ENCODE data around the gene RPS27L.

The RPS27L gene

DNA sequence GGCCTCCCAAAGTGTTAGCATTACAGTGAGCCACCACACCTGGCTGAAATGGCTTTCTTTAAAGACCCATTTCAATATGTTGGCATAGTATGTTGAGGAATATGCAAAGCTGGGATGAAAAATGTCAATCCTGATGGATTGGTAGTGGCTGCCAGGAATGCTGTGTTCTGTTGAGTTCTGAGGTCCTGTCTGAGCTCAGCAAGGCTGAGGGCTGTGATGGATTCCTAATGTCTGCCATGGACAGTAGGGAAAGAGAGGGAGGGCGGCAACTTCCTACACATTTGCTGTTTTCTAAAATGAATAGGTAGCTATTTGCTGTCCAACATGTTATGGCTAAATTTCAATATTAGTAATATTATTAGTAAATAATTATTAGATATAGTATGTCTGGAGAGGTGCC, 40.3 kb upstream of the RPS27L start:
- TF ChIP-seq, protein P1, sequence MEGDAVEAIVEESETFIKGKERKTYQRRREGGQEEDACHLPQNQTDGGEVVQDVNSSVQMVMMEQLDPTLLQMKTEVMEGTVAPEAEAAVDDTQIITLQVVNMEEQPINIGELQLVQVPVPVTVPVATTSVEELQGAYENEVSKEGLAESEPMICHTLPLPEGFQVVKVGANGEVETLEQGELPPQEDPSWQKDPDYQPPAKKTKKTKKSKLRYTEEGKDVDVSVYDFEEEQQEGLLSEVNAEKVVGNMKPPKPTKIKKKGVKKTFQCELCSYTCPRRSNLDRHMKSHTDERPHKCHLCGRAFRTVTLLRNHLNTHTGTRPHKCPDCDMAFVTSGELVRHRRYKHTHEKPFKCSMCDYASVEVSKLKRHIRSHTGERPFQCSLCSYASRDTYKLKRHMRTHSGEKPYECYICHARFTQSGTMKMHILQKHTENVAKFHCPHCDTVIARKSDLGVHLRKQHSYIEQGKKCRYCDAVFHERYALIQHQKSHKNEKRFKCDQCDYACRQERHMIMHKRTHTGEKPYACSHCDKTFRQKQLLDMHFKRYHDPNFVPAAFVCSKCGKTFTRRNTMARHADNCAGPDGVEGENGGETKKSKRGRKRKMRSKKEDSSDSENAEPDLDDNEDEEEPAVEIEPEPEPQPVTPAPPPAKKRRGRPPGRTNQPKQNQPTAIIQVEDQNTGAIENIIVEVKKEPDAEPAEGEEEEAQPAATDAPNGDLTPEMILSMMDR (IDR thresholded peaks at IDR 0.05; ENCODE audit: low read depth, low read length, missing control alignments), result no peak

DNA sequence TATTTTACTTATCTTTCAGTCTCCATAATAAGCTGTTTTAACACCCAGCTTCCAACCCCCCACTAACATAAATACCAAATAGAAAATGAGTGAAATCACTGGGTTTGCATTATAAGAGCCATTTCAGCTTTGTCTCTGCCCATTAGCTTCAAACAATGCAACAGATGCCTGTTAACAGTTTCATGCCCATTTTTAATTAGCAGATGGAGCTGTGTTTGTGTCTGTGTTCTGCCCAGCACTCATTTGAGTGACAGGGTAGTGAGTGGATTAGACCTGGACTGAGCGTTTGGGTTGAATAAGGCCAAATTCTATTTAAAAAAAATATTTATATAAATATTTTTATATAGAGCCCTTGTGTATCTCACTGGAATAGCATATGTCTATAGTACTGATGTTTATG, 39.6 kb upstream of the RPS27L start:
- no peak overlapping the region for H3K4me3 ChIP-seq (replicated peaks; ENCODE audit: low read depth, low read length)
- no peak for DNase-seq (ENCODE audit: extremely low read depth, low read depth)
- TF ChIP-seq, protein P1 (IDR thresholded peaks at IDR 0.05; ENCODE audit: low read depth, low read length, missing control alignments), result no peak

More for the DNA sequence above, 40.3 kb upstream of the RPS27L start:
- DNase-seq (ENCODE audit: extremely low read depth, low read depth), result no peak
- H3K4me3 ChIP-seq (replicated peaks; ENCODE audit: low read depth, low read length), result no peak overlapping the region

DNA sequence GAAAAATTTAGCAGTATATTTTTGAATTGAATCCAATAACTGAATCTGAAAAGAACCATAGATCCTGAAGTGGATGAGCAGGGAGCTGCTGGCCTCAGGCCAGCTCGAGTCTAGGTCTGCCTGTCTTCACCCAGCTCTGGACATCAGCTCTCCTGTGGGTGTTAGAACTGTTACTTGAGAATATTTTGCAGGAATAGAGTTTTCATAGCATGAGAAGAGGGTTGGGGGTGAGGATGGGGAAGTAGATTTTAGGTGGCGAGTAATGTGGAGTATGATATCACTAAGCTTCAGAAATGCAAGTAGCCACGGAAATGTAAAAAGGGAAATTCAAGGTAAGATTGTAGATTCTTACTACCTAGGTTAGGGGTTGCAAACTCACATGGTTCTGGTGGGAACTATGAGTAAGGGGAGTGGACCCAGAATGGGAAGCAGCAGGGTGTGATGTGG, 38.3 kb upstream of the RPS27L start:
- DNase-seq (ENCODE audit: extremely low read depth, low read depth), result no peak
- H3K4me3 ChIP-seq (replicated peaks; ENCODE audit: low read depth, low read length), result no peak overlapping the region
- TF ChIP-seq, protein P1 (IDR thresholded peaks at IDR 0.05; ENCODE audit: low read depth, low read length, missing control alignments), result no peak

DNA sequence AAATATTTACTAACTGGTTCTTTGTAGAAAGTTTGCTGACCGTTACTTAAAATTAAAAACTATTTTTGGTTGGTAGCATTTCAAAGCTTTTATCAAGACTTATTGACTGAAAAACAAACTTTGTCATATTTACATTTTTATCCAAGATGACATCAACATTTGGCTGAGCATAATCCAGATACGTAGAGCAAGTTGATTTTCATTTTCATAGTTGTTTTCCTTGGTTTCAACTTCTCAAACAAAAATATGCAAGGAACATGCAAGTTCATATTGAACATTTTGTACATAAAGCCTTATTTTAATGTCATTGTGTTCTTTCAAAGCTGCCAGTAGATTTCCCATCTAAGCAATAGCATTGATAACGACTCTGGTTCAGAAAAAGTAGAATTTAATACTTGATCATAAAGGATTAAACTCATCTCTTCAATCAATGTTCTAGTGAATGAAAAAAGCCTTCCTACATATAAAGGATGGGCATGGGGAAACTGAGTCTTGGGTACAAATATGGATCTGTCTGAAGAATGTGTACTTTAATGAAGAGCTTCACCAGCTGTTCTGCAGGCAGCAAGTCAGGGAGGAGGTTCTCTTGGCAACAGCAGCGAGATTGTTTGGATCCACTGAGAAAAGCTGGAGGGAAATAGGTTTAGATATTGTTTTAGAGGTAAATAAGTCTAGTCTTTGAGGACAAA, 37.7 kb upstream of the RPS27L start:
- H3K4me3 ChIP-seq (replicated peaks; ENCODE audit: low read depth, low read length), result no peak overlapping the region
- TF ChIP-seq, protein P1 (IDR thresholded peaks at IDR 0.05; ENCODE audit: low read depth, low read length, missing control alignments), result no peak

GRCh38 chr15:63194302-63194701, 37.0 kb upstream of the RPS27L start:
- TF ChIP-seq, protein P1 (IDR thresholded peaks at IDR 0.05; ENCODE audit: low read depth, low read length, missing control alignments), result no peak
- no peak for DNase-seq (ENCODE audit: extremely low read depth, low read depth)
- no peak overlapping the region for H3K4me3 ChIP-seq (replicated peaks; ENCODE audit: low read depth, low read length)

More for the DNA sequence above, 37.7 kb upstream of the RPS27L start:
- no peak for DNase-seq (ENCODE audit: extremely low read depth, low read depth)

DNA sequence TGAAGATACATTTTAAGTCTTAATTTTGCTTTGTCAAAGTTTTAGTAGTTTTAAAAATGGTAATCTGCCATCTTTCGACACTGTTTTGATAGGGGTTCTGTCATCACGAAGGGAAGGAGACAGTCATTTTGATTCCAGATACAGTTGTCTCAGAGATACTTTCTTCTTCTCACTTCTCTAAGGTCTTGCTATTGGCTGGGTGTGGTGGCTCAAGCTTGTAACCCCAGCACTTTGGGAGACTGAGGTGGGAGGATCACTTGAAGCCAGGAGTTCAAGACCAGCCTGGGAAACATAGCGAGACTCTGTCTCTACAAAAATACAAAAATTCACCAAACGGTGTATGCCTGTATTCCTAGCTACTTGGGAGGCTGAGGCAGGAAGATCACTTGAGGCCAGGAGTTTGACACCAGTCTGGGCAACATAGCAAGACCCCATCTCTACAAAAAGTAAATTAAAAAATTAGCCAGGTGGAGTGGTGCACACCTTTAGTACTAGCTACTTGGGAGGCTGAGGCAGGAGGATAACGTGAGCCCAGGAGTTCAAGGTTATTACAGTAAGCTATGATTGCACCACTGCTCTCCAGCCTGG, 35.4 kb upstream of the RPS27L start:
- H3K4me3 ChIP-seq (replicated peaks; ENCODE audit: low read depth, low read length), result no peak overlapping the region
- TF ChIP-seq, protein P1 (IDR thresholded peaks at IDR 0.05; ENCODE audit: low read depth, low read length, missing control alignments), result no peak
- DNase-seq (ENCODE audit: extremely low read depth, low read depth), result no peak

Measured in HFF-Myc (cell line).